Ectodermal cell (in vitro differentiated cells): ENCODE data around the gene FNDC3B.
A peak's percentile ranks its signal among the peaks of the same experiment; 100 is the strongest.

Experiments used
- H3K27ac ChIP-seq: 2 replicates; pipeline ENCODE4 v1.7.0; 2013; ENCODE audit warnings: mild to moderate bottlenecking, low read depth, low read length; ENCODE audit not compliant: insufficient read depth, poor library complexity, severe bottlenecking
- H3K27me3 ChIP-seq: 2 replicates; pipeline ENCODE4 v1.7.0; 2013; ENCODE audit warnings: mild to moderate bottlenecking, low read length; ENCODE audit not compliant: insufficient read depth, control insufficient read depth, poor library complexity, severe bottlenecking
- H3K36me3 ChIP-seq: one replicate; pipeline ENCODE4 v1.7.0; 2013; ENCODE audit warnings: low read length; ENCODE audit not compliant: control insufficient read depth, insufficient read depth
- H3K4me1 ChIP-seq: one replicate; pipeline ENCODE4 v1.7.0; 2013; ENCODE audit warnings: low read length; ENCODE audit not compliant: control insufficient read depth, insufficient read depth
- H3K4me3 ChIP-seq: 2 replicates; pipeline ENCODE4 v1.7.0; 2013; ENCODE audit warnings: low read depth, low read length, control low read depth; ENCODE audit not compliant: insufficient read depth
- H3K9me3 ChIP-seq: 2 replicates; pipeline ENCODE4 v1.7.0; 2013; ENCODE audit warnings: mild to moderate bottlenecking, low read length, moderate library complexity; ENCODE audit not compliant: control insufficient read depth
- WGBS, 2 experiments: methylation state at CpG; one replicate each; pipeline ENCODE4 v1.1.7; 2013; ENCODE audit warnings: missing lambda C conversion rate in 2 of 2; 5-methylcytosine and 5-hydroxymethylcytosine counted together

Gene FNDC3B

DNA sequence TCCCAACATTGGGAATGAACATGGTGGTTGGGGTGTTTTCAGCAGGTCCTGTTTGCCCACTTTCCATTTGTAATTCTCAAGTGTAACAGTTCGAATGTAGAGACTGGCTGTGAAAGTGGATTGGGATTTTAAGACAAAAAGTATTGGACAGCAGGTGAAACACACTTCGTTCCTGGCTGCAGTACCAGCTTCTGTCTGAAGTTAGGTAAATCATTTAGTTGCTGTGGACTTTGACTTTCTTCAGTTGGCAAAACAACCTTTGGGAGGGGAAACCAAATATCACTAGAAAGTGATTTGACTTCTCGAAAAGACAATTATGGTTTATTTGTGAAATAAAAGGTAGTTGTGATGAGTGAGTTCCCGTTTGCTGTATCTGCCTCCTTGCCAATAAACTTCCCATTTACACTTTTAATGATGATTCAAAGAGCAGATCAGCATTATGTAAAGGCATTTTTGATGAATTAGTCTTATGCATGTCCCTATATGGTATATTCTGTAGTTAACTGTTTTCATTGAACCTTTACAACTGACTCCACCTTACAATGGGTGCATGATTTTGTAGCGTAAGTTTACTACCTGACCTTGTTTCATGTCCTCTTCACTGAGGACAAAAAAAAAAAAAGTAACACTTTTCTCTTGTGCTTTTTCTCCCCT is 34.0 kb downstream of the FNDC3B start:
- no peaks in the 10 kb centered on the region for H3K36me3 ChIP-seq
- no peaks in the 10 kb centered on the region for H3K9me3 ChIP-seq
- 93 to 94% methylated on average over 4 to 5 of the region's 5 CpGs for WGBS, 2 experiments
- H3K27ac ChIP-seq: no peak overlapping the region
- peaks cover 24% of the 10 kb centered on the region for H3K4me1 ChIP-seq
- H3K27me3 ChIP-seq: no peaks in the 10 kb centered on the region
- no peak overlapping the region for H3K4me3 ChIP-seq

DNA sequence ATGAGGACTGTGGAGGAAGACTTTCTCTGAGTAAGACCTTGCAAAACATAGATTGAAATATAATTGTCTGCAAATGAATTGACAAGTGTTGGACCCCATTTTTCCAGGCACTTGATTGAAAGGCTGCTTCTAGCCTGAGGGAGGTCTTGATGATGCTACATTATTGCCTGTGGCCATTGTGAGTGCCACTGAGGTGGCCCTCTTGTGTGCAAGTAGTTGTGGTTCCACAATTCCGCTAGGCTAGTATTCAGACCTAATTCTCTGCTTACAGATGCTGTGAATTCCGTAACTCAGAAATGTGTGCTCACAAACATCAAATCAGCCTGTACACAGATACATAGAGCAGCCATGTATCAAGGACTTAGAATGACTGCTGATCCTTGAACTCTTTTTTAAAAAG is 34.7 kb downstream of the FNDC3B start:
- no peaks in the 10 kb centered on the region for H3K36me3 ChIP-seq
- 93 to 95% methylated on average over 2 of the region's 2 CpGs for WGBS, 2 experiments

DNA sequence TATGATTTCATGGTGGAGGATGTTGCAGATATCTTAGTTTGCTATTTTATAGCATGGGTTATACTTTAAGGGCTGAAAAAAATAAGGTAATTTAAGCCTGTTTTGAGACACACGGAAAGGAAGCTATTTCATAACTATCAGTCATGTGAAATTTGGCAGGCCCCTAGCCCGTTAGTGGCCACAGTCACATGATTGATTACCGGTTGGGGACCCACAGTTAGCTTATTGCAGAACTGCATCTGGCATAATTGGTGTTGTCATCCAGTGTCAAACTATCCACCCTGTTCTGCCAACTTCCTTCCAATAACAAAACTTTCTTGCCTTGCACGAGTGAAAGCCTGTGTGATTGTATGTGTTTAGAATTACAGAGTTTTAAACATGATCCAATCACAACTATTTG is 35.2 kb downstream of the FNDC3B start:
- no peaks in the 10 kb centered on the region for H3K9me3 ChIP-seq
- H3K27ac ChIP-seq: no peak overlapping the region
- 93 to 94% methylated on average over 3 to 4 of the region's 4 CpGs for WGBS, 2 experiments

More for the DNA sequence above, 34.7 kb downstream of the FNDC3B start:
- no peak overlapping the region for H3K27ac ChIP-seq
- no peaks in the 10 kb centered on the region for H3K9me3 ChIP-seq
- no peak overlapping the region for H3K4me3 ChIP-seq
- H3K27me3 ChIP-seq: no peaks in the 10 kb centered on the region
- H3K4me1 ChIP-seq: peaks cover 24% of the 10 kb centered on the region

DNA sequence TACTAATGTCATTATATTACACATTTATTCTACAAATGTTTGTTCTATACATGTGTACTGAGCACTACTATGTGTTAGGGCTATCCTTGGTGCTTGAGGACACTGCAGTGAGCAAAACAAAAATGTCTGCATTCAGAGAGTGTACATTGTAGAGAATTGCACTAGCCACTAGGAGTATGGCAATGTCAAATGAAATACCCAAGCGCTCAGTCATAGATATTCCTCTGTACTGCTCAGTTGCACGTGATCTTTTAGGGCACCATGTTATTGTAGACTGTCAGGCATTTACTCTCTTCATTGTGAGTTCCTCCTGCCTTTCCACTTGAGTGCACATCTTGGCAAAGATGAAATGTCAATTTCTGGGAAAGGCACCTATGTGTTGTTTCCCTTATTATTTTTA is 36.8 kb downstream of the FNDC3B start:
- WGBS, 2 experiments: 90 to 93% methylated on average over 2 of the region's 2 CpGs
- H3K36me3 ChIP-seq: no peaks in the 10 kb centered on the region
- peaks cover 17% of the 10 kb centered on the region for H3K4me1 ChIP-seq
- no peaks in the 10 kb centered on the region for H3K9me3 ChIP-seq
- H3K27ac ChIP-seq: peak overlapping the region; percentile 83
- H3K27me3 ChIP-seq: no peaks in the 10 kb centered on the region
- H3K4me3 ChIP-seq: no peak overlapping the region

More for the DNA sequence above, 35.2 kb downstream of the FNDC3B start:
- no peaks in the 10 kb centered on the region for H3K36me3 ChIP-seq
- peaks cover 24% of the 10 kb centered on the region for H3K4me1 ChIP-seq
- no peak overlapping the region for H3K4me3 ChIP-seq
- H3K27me3 ChIP-seq: no peaks in the 10 kb centered on the region

DNA sequence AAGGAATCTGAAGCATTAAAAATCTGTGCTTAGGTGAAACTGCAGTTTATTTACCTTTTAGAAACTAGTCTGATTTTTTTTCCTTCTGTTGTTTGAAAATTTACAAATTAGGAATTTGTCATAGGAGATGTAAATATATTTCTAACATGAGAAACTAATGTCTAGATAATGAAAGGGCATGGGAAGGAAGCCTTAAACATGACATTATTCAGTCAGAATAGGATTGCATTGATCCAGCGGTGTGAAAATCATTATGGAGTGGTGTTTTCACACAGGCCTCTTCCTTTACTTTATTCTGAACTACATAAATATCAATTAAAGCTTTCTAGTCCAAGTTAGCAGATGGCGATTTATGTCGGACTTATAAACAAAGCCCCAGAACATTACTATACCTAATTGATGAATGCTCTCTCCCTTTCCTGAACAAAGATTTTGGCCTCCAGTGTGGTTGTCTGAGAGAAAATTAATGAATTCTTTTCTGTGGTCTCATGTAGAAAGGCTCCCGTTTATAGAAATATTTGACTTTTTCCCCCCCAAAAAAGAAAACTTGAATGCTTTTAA is 37.9 kb downstream of the FNDC3B start:
- Histone ChIP-seq H3K27ac (no peak overlapping the region), H3K36me3 (no peaks in the 10 kb centered on the region)
- 88 to 100% methylated on average over 3 to 4 of the region's 4 CpGs for WGBS, 2 experiments

DNA sequence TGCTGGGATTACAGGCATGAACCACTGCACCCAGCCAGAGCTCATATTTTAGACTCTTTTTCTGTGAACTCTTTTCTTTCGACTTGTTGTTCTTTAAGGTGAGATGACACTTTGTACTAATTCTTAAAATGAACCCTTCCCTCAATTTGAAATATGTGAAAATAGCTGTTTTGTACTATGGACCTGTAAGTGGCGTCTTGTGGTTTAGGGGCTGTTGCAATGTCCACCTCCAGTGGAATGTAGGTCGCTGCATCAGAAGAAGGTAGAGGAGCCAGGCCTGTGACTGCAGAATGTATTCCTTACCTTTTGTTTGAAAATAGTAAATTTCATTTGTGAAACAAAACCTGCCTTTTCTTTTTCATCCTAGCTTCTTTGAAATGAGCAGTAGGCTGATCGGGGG is 38.9 kb downstream of the FNDC3B start:
- peaks cover 4% of the 10 kb centered on the region for H3K36me3 ChIP-seq
- H3K9me3 ChIP-seq: no peaks in the 10 kb centered on the region
- H3K27ac ChIP-seq: no peak overlapping the region
- WGBS, 2 experiments: 66 to 73% methylated on average over 3 to 4 of the region's 4 CpGs
- no peaks in the 10 kb centered on the region for H3K27me3 ChIP-seq
- peaks cover 17% of the 10 kb centered on the region for H3K4me1 ChIP-seq
- no peak overlapping the region for H3K4me3 ChIP-seq

More for the DNA sequence above, 37.9 kb downstream of the FNDC3B start:
- Histone ChIP-seq H3K4me3 (no peak overlapping the region), H3K27me3 (no peaks in the 10 kb centered on the region), H3K4me1 (peaks cover 17% of the 10 kb centered on the region), H3K9me3 (no peaks in the 10 kb centered on the region)

DNA sequence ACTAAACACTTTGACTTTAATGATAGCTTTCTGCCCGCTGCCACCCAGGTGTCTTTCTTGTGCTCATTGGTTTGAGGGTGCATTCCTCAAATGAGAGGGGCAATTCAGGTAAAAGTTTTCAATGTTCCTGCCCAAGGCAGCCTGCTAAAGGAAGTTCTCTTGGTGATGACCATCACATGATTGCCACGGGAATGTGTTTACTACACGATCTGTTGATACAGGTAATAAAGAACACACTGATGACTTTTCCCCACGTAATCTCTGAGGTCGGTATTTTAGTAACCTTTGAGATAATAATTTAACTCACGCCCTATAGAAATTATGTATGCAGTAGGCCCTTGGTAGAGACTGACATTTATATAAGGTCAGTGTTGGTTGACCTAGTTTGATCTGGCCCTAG is 39.3 kb downstream of the FNDC3B start:
- Histone ChIP-seq H3K27me3 (no peaks in the 10 kb centered on the region), H3K27ac (no peak overlapping the region), H3K4me1 (peaks cover 17% of the 10 kb centered on the region), H3K9me3 (no peaks in the 10 kb centered on the region), H3K36me3 (peaks cover 5% of the 10 kb centered on the region), H3K4me3 (no peak overlapping the region)
- 96 to 99% methylated on average over 6 of the region's 6 CpGs for WGBS, 2 experiments

DNA sequence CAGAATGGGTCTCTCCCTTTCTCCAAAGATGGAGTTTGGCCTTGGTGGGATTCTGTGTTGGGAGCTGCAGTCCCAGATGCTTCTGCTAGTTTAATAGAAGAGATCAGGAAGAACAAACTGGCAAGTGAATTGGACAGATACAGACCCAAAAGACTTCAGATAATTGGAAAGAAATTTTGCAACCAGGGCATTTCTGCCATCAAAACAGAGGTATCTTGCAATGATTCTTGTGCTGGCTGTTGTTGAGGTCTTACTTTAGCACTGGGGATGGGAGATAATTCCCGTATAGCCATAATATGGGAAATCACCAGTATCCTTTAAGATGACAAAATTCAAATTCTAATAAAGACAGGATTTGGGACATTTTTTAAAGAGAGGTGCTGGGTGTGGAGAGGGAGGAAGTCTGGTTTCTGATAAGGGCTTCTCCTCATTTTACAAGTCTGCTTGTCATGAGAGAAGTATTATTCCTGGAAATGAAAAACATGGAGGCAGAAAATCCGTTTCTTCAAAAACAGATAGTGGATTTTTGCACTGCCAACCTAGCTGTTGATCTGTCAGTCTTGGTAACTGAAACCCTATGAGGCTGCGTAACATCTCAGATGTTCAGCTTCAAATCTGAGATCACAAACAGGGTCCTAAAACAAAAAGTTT is 40.1 kb downstream of the FNDC3B start:
- Histone ChIP-seq H3K27me3 (no peaks in the 10 kb centered on the region), H3K27ac (no peak overlapping the region), H3K4me3 (no peak overlapping the region), H3K9me3 (no peaks in the 10 kb centered on the region), H3K36me3 (peaks cover 5% of the 10 kb centered on the region), H3K4me1 (peaks cover 17% of the 10 kb centered on the region)
- WGBS, 2 experiments: 94 to 97% methylated on average over 2 to 3 of the region's 3 CpGs

DNA sequence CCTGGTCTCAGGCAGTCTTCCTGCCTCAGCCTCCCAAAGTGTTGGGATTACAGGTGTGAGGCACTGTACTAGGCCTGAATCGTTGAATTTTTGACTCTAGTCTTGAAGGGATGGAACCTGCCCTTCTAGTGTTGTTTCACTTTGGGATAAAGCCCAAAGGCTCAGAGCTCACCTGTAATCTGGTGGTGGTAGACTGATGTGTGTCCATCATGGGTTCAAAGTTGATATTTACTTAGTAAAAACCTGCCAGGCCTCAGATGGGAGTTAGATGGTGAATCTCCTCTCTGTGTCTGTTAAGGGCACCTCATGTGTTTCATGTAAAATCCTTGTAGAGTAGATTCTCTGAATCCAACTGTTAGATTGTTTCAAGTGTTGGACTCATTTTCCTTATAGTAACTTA is 41.1 kb downstream of the FNDC3B start:
- no peak overlapping the region for H3K27ac ChIP-seq
- peaks cover 5% of the 10 kb centered on the region for H3K36me3 ChIP-seq
- no peaks in the 10 kb centered on the region for H3K27me3 ChIP-seq
- no peak overlapping the region for H3K4me3 ChIP-seq
- 81 to 92% methylated on average over 1 of the region's 1 CpG for WGBS, 2 experiments
- H3K9me3 ChIP-seq: no peaks in the 10 kb centered on the region
- H3K4me1 ChIP-seq: peaks cover 10% of the 10 kb centered on the region

DNA sequence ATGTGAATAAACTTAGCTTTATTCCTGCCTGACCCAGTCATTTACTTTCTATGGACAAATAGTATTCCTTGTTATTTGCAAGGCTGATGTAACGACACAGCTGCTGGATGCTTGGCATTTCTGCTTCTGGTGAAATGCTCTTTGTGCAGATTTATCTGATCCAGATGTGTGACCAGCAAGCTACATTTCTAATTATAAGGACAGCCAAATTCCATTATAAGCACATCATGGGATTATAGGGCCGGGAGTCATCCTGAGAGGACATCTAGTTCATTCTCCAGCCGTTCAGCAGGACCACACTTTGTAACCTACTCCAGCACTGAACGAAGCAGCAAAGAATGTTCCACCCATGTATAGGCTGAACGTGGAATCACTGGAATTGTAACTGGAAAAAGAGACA is 42.9 kb downstream of the FNDC3B start:
- Histone ChIP-seq H3K4me1 (no peaks in the 10 kb centered on the region), H3K4me3 (no peak overlapping the region), H3K36me3 (peaks cover 5% of the 10 kb centered on the region), H3K27me3 (no peaks in the 10 kb centered on the region), H3K27ac (no peak overlapping the region), H3K9me3 (no peaks in the 10 kb centered on the region)
- WGBS, 2 experiments: 90 to 95% methylated on average over 5 of the region's 5 CpGs
